ENCODE measurements around the gene PLXDC2.

- TF ChIP-seq, protein P1, sequence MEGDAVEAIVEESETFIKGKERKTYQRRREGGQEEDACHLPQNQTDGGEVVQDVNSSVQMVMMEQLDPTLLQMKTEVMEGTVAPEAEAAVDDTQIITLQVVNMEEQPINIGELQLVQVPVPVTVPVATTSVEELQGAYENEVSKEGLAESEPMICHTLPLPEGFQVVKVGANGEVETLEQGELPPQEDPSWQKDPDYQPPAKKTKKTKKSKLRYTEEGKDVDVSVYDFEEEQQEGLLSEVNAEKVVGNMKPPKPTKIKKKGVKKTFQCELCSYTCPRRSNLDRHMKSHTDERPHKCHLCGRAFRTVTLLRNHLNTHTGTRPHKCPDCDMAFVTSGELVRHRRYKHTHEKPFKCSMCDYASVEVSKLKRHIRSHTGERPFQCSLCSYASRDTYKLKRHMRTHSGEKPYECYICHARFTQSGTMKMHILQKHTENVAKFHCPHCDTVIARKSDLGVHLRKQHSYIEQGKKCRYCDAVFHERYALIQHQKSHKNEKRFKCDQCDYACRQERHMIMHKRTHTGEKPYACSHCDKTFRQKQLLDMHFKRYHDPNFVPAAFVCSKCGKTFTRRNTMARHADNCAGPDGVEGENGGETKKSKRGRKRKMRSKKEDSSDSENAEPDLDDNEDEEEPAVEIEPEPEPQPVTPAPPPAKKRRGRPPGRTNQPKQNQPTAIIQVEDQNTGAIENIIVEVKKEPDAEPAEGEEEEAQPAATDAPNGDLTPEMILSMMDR (IDR thresholded peaks at IDR 0.05; ENCODE audit: poor library complexity), result no peak
- TF ChIP-seq EZH2 (IDR thresholded peaks at IDR 0.05; ENCODE audit: borderline replicate concordance), result no peak
These were observed 465.3 kb downstream of the PLXDC2 start for GRCh38 chr10:20281579-20281978.

All from hepatocyte (in vitro differentiated cells).